ENCODE measurements around the gene LDHB.

- TF ChIP-seq, protein P1, sequence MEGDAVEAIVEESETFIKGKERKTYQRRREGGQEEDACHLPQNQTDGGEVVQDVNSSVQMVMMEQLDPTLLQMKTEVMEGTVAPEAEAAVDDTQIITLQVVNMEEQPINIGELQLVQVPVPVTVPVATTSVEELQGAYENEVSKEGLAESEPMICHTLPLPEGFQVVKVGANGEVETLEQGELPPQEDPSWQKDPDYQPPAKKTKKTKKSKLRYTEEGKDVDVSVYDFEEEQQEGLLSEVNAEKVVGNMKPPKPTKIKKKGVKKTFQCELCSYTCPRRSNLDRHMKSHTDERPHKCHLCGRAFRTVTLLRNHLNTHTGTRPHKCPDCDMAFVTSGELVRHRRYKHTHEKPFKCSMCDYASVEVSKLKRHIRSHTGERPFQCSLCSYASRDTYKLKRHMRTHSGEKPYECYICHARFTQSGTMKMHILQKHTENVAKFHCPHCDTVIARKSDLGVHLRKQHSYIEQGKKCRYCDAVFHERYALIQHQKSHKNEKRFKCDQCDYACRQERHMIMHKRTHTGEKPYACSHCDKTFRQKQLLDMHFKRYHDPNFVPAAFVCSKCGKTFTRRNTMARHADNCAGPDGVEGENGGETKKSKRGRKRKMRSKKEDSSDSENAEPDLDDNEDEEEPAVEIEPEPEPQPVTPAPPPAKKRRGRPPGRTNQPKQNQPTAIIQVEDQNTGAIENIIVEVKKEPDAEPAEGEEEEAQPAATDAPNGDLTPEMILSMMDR (IDR thresholded peaks at IDR 0.05; ENCODE audit: insufficient read depth, low read length, poor library complexity, severe bottlenecking): no peak
- no peak for TF ChIP-seq EZH2phosphoT487 (conservative IDR thresholded peaks at IDR 0.05; ENCODE audit: low read length)
These were observed 9.1 kb upstream of the LDHB start for GRCh38 chr12:21666722-21667121.

All from SU-DHL-6 (cell line).